ENCODE results near the gene CMPK1. TPM values are rescaled to one million over a fixed set of nuclear protein-coding genes. Genes with fewer than 3 reads are reported as not detected.

The CMPK1 gene
- polyA plus RNA-seq, 1 donor (not counting 4 experiments of a cell fraction or from before 2014, with no cell fraction given): 63.8 TPM

GRCh38 chr1:47295579-47295978, 38.0 kb upstream of the CMPK1 start:
- FAIRE-seq: no peak
- dilution Hi-C loops (cut with MboI; ENCODE audit: extremely low pct_ligation_motif_present, low sequenced_read_pairs): no loop called here
- H2AFZ ChIP-seq (ENCODE audit: control insufficient read depth, low read length): no peak overlapping the region
- H3K27ac ChIP-seq (ENCODE audit: control insufficient read depth, insufficient read depth, low read length): no peak overlapping the region
- no peaks in the 10 kb centered on the region for H3K9me3 ChIP-seq (ENCODE audit: control insufficient read depth, low read depth, low read length)
- H3K9ac ChIP-seq (ENCODE audit: control insufficient read depth, extremely low read depth, insufficient read depth, low read length): no peak overlapping the region
- no peak for TF ChIP-seq EZH2 (IDR thresholded peaks at IDR 0.05; ENCODE audit: low read length)
- TF ChIP-seq CTCF (optimal IDR thresholded peaks at IDR 0.05 in 1 of 3, IDR thresholded peaks at IDR 0.05 in 1 of 3, conservative IDR thresholded peaks at IDR 0.05 in 1 of 3; ENCODE audit: extremely low read depth in 1 of 3, insufficient read depth in 2 of 3, low read length in 3 of 3): no peak
- H3K79me2 ChIP-seq (ENCODE audit: control insufficient read depth, insufficient read depth, low read length): no peaks in the 10 kb centered on the region
- H3K4me3 ChIP-seq (ENCODE audit: control insufficient read depth in 2 of 3, extremely low read depth in 1 of 3, insufficient read depth in 2 of 3, low read depth in 1 of 3, low read length in 3 of 3): no peak overlapping the region
- H3K4me2 ChIP-seq (ENCODE audit: control insufficient read depth, extremely low read depth, insufficient read depth, low read depth, low read length): no peak overlapping the region
- no peaks in the 10 kb centered on the region for H3K27me3 ChIP-seq (ENCODE audit: control insufficient read depth, extremely low read depth, insufficient read depth, low read length)
- H4K20me1 ChIP-seq (ENCODE audit: control insufficient read depth, extremely low read depth, insufficient read depth, low read length): no peaks in the 10 kb centered on the region
- H3K36me3 ChIP-seq (ENCODE audit: control insufficient read depth in 2 of 2, extremely low read depth in 1 of 2, insufficient read depth in 2 of 2, low read length in 2 of 2): peaks cover under 1 to 9% of the 10 kb centered on the region in 2 experiments
- no peaks in the 10 kb centered on the region for H3K4me1 ChIP-seq (ENCODE audit: control insufficient read depth, extremely low read depth, insufficient read depth, low read length)
- no peaks in the 10 kb centered on the region for H3K9me1 ChIP-seq (ENCODE audit: control insufficient read depth, extremely low read depth, insufficient read depth, low read length)
- DNase-seq (ENCODE audit: low read depth, low spot score): no peak

- FAIRE-seq: no peak
- H3K9me3 ChIP-seq (ENCODE audit: control insufficient read depth, low read depth, low read length): no peaks in the 10 kb centered on the region
- dilution Hi-C loops (cut with MboI; ENCODE audit: extremely low pct_ligation_motif_present, low sequenced_read_pairs): no loop called here
- TF ChIP-seq EZH2 (IDR thresholded peaks at IDR 0.05; ENCODE audit: low read length) (no peak), CTCF (optimal IDR thresholded peaks at IDR 0.05 in 1 of 3, IDR thresholded peaks at IDR 0.05 in 1 of 3, conservative IDR thresholded peaks at IDR 0.05 in 1 of 3; ENCODE audit: extremely low read depth in 1 of 3, insufficient read depth in 2 of 3, low read length in 3 of 3) (no peak)
- no peaks in the 10 kb centered on the region for H3K9me1 ChIP-seq (ENCODE audit: control insufficient read depth, extremely low read depth, insufficient read depth, low read length)
- no peak overlapping the region for H3K9ac ChIP-seq (ENCODE audit: control insufficient read depth, extremely low read depth, insufficient read depth, low read length)
- H3K27me3 ChIP-seq (ENCODE audit: control insufficient read depth, extremely low read depth, insufficient read depth, low read length): no peaks in the 10 kb centered on the region
- H3K36me3 ChIP-seq (ENCODE audit: control insufficient read depth in 2 of 2, extremely low read depth in 1 of 2, insufficient read depth in 2 of 2, low read length in 2 of 2): peaks cover 3 to 20% of the 10 kb centered on the region in 2 experiments
- H4K20me1 ChIP-seq (ENCODE audit: control insufficient read depth, extremely low read depth, insufficient read depth, low read length): no peaks in the 10 kb centered on the region
- no peaks in the 10 kb centered on the region for H3K79me2 ChIP-seq (ENCODE audit: control insufficient read depth, insufficient read depth, low read length)
- H3K4me3 ChIP-seq (ENCODE audit: control insufficient read depth in 2 of 3, extremely low read depth in 1 of 3, insufficient read depth in 2 of 3, low read depth in 1 of 3, low read length in 3 of 3): no peak overlapping the region
- H3K27ac ChIP-seq (ENCODE audit: control insufficient read depth, insufficient read depth, low read length): no peak overlapping the region
- H3K4me1 ChIP-seq (ENCODE audit: control insufficient read depth, extremely low read depth, insufficient read depth, low read length): no peaks in the 10 kb centered on the region
- H2AFZ ChIP-seq (ENCODE audit: control insufficient read depth, low read length): no peak overlapping the region
- no peak for DNase-seq (ENCODE audit: low read depth, low spot score)
- no peak overlapping the region for H3K4me2 ChIP-seq (ENCODE audit: control insufficient read depth, extremely low read depth, insufficient read depth, low read depth, low read length)
These were observed 35.4 kb upstream of the CMPK1 start for GRCh38 chr1:47298025-47298699.
